Measurements from ENCODE around the gene TMCC2. TPM values are rescaled to one million over a fixed set of nuclear protein-coding genes. Genes with fewer than 3 reads are reported as not detected.

TMCC2 gene
- total RNA-seq, 1 experiment from 2014 or later = 2.2 TPM

DNA sequence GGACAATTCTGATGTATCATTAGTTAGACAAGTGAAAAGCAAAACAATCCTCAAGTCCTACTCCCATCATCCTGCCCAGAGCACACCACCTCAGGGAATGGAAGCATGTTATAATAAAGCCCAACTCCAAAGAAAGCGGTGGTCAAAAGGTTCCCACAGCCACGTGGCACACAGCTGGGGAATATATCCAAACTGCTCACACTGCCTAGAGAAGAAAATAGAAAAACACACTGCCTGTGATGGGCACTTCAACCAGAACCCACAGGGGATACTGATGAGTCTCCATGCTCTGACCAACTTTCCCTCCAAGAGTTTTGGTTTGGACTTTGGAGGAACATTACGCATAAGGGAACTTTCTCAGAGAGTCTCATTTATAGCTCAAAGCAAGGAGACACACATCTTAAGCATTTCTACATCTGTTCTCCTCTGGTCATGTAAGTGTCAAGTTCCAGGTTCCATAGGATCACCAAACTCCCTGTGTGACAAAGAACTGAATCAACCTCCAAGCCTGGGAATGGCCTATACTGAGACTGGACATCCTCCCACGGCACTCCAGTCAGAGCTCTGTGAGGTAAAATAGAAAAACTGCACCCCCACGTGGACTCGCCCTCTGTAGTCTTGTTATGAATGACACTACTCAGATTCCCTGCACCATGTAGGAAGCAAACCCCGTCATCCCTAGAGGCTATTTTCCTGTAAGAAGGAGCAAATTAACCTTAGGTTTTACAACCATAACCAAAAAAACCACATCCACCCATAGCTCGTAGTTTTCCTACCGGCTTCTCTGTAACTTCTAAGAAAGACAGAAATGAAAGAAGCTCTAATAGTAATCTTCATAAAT is 28.4 kb upstream of the TMCC2 start:
- intact Hi-C loops (cut with micrococcal nuclease; ENCODE audit: unreplicated experiment) = no loop called here

DNA sequence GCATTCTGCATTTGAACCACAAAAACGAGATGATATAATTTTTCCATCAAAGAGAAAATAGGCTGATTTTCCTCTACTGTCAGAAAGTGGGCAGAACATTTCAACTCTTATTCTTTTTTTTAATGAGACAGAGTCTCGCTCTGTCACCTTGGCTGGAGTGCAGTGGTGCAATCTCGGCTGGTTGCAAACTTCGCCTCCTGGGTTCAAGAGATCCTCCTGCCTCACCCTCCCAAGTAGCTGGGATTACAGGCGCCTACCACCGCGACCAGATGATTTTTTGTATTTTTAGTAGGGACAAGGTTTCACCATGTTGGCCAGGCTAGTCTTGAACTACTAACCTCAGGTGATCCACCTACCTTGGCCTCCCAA is 27.8 kb upstream of the TMCC2 start:
- Histone ChIP-seq H3K9me3 (ENCODE audit: low read depth, low read length, poor library complexity, severe bottlenecking) (no peaks in the 10 kb centered on the region), H3K27me3 (replicated peaks; ENCODE audit: insufficient read depth, low read depth, low read length, poor library complexity) (no peaks in the 10 kb centered on the region), H3K4me3 (ENCODE audit: low read depth, low read length, poor library complexity, severe bottlenecking) (no peak overlapping the region), H3K4me1 (ENCODE audit: insufficient read depth, low read length, poor library complexity, severe bottlenecking) (no peaks in the 10 kb centered on the region), H3K36me3 (ENCODE audit: insufficient read depth, low read length, poor library complexity, severe bottlenecking) (no peaks in the 10 kb centered on the region), H3K27ac (ENCODE audit: low read depth, low read length, poor library complexity, severe bottlenecking) (no peak overlapping the region)
- no peak for TF ChIP-seq EZH2 (IDR thresholded peaks at IDR 0.05; ENCODE audit: borderline replicate concordance, low read depth, low read length, poor library complexity, severe bottlenecking)
- no peak for TF ChIP-seq CTCF (conservative IDR thresholded peaks at IDR 0.05; ENCODE audit: low read depth, low read length)
- intact Hi-C loops (cut with micrococcal nuclease; ENCODE audit: unreplicated experiment) = no loop called here
- no TSS peak for BruUV-seq (replicated peaks)
- DNase-seq (ENCODE audit: low spot score) = no peak
- ChIA-PET POLR2A (ENCODE audit: low non-redundant PET) (no interaction called here), CTCF (no interaction called here)

More for the DNA sequence above, 28.4 kb upstream of the TMCC2 start:
- Histone ChIP-seq H3K9me3 (ENCODE audit: low read depth, low read length, poor library complexity, severe bottlenecking) (no peaks in the 10 kb centered on the region), H3K36me3 (ENCODE audit: insufficient read depth, low read length, poor library complexity, severe bottlenecking) (no peaks in the 10 kb centered on the region), H3K4me3 (ENCODE audit: low read depth, low read length, poor library complexity, severe bottlenecking) (no peak overlapping the region), H3K27ac (ENCODE audit: low read depth, low read length, poor library complexity, severe bottlenecking) (no peak overlapping the region), H3K4me1 (ENCODE audit: insufficient read depth, low read length, poor library complexity, severe bottlenecking) (no peaks in the 10 kb centered on the region), H3K27me3 (replicated peaks; ENCODE audit: insufficient read depth, low read depth, low read length, poor library complexity) (no peaks in the 10 kb centered on the region)
- no peak for TF ChIP-seq EZH2 (IDR thresholded peaks at IDR 0.05; ENCODE audit: borderline replicate concordance, low read depth, low read length, poor library complexity, severe bottlenecking)
- no peak for TF ChIP-seq CTCF (conservative IDR thresholded peaks at IDR 0.05; ENCODE audit: low read depth, low read length)
- CTCF ChIA-PET = no interaction called here
- no TSS peak for BruUV-seq (replicated peaks)
- POLR2A ChIA-PET (ENCODE audit: low non-redundant PET) = no interaction called here
- no peak for DNase-seq (ENCODE audit: low spot score)

- TF ChIP-seq EZH2 (IDR thresholded peaks at IDR 0.05; ENCODE audit: borderline replicate concordance, low read depth, low read length, poor library complexity, severe bottlenecking) (no peak), CTCF (conservative IDR thresholded peaks at IDR 0.05; ENCODE audit: low read depth, low read length) (no peak)
- Histone ChIP-seq H3K27me3 (replicated peaks; ENCODE audit: insufficient read depth, low read depth, low read length, poor library complexity) (no peaks in the 10 kb centered on the region), H3K4me3 (ENCODE audit: low read depth, low read length, poor library complexity, severe bottlenecking) (no peak overlapping the region), H3K27ac (ENCODE audit: low read depth, low read length, poor library complexity, severe bottlenecking) (no peak overlapping the region), H3K36me3 (ENCODE audit: insufficient read depth, low read length, poor library complexity, severe bottlenecking) (no peaks in the 10 kb centered on the region), H3K4me1 (ENCODE audit: insufficient read depth, low read length, poor library complexity, severe bottlenecking) (no peaks in the 10 kb centered on the region), H3K9me3 (ENCODE audit: low read depth, low read length, poor library complexity, severe bottlenecking) (no peaks in the 10 kb centered on the region)
- ChIA-PET POLR2A (ENCODE audit: low non-redundant PET) (no interaction called here), CTCF (no interaction called here)
- BruUV-seq (replicated peaks) = no TSS peak
- intact Hi-C loops (cut with micrococcal nuclease; ENCODE audit: unreplicated experiment) = no loop called here
- DNase-seq (ENCODE audit: low spot score) = no peak
Observed at GRCh38 chr1:205204552-205204951, 23.2 kb upstream of the TMCC2 start.

Measured in A673 (cell line).